B cell (primary cell): ENCODE data around the gene PRR16. TPM values are rescaled to one million over a fixed set of nuclear protein-coding genes. Genes with fewer than 3 reads are reported as not detected.

Experiments
- ATAC-seq: fragments of 200-7000 bp; cut with Tn5 transposase; one replicate; pipeline ENCODE4 v1.10.0; 2021; ENCODE audit warnings: low read depth, mild to moderate bottlenecking, moderate number of reproducible peaks, moderate library complexity
- CTCF ChIA-PET: fragments of 350-600 bp; sonication (Branson Sonifier 250); formaldehyde crosslinking; loops from one replicate; lab custom pipeline; 2021; ENCODE audit warnings: antibody characterized with exemption, inconsistent platforms; lab: Charles Lee
- POLR2A ChIA-PET: fragments of 350-600 bp; sonication (Branson Sonifier 250); formaldehyde crosslinking; loops from one replicate; lab custom pipeline; 2021; ENCODE audit warnings: antibody characterized with exemption; lab: Charles Lee
- DNase-seq: peaks from one replicate; pipeline ENCODE4 v3.0.0; 2013
- H2AFZ ChIP-seq: 2 replicates; pipeline ENCODE4 v1.6.1; 2012; ENCODE audit warnings: mild to moderate bottlenecking, low read depth, low read length; ENCODE audit not compliant: insufficient read depth, poor library complexity, severe bottlenecking
- H3K27ac ChIP-seq, 2 donors: 1 replicate in 1 of 2; 2 replicates in 1 of 2; pipeline ENCODE4 v1.5.1; 2012 to 2013; ENCODE audit warnings: low read length in 2 of 2, mild to moderate bottlenecking in 2 of 2, moderate library complexity in 1 of 2
- H3K27me3 ChIP-seq, 4 experiments: fragments of 200-600 bp in 1 of 4; sonication (generic) in 1 of 4; replicated peaks in 1 of 4; 1 replicate in 2 of 4; 2 replicates in 2 of 4; pipeline versions ENCODE4 v1.6.1 to v1.7.0; 2013 to 2016; ENCODE audit warnings: low read length in 3 of 4, mild to moderate bottlenecking in 2 of 4, mixed read lengths in 1 of 4, moderate library complexity in 1 of 4; ENCODE audit not compliant: insufficient read depth in 4 of 4, control insufficient read depth in 3 of 4; ENCODE audit errors: control extremely low read depth in 1 of 4
- H3K36me3 ChIP-seq, 2 experiments: replicated peaks in 1 of 2; 1 replicate in 1 of 2; 2 replicates in 1 of 2; pipeline versions ENCODE4 v1.6.1 to v1.7.1; 2013; ENCODE audit warnings: low read length in 1 of 2; ENCODE audit not compliant: insufficient read depth in 2 of 2, control insufficient read depth in 1 of 2; ENCODE audit errors: control extremely low read depth in 1 of 2, extremely low read depth in 1 of 2
- H3K4me1 ChIP-seq, 2 donors: fragments of 200-600 bp in 1 of 2; sonication (generic) in 1 of 2; 1 replicate in 1 of 2; 2 replicates in 1 of 2; pipeline versions ENCODE4 v1.5.1 to v1.6.1; 2013 to 2017; ENCODE audit warnings: low read length in 2 of 2; ENCODE audit not compliant: control insufficient read depth in 2 of 2, insufficient read depth in 2 of 2
- H3K4me2 ChIP-seq: replicated peaks from 2 replicates; pipeline ENCODE3; 2012; ENCODE audit warnings: mild to moderate bottlenecking, low read depth, low read length; ENCODE audit not compliant: poor library complexity, severe bottlenecking
- H3K4me3 ChIP-seq, 5 experiments: fragments of 200-600 bp in 1 of 5; sonication (generic) in 1 of 5; 1 replicate in 3 of 5; 2 replicates in 2 of 5; pipeline versions ENCODE4 v1.5.1 to v1.7.0; 2011 to 2016; ENCODE audit warnings: low read length in 4 of 5, mild to moderate bottlenecking in 4 of 5, low read depth in 2 of 5, control low read depth in 1 of 5, moderate library complexity in 1 of 5; ENCODE audit not compliant: insufficient read depth in 1 of 5; ENCODE audit errors: control extremely low read depth in 1 of 5, extremely low read depth in 1 of 5
- H3K79me2 ChIP-seq: fragments of 200-600 bp; sonication (generic); one replicate; pipeline ENCODE4 v1.6.0; 2016; ENCODE audit warnings: low read length; ENCODE audit not compliant: control insufficient read depth, insufficient read depth
- H3K9ac ChIP-seq: fragments of 200-600 bp; sonication (generic); 2 replicates; pipeline ENCODE4 v1.6.1; 2017; ENCODE audit warnings: mild to moderate bottlenecking, low read length, moderate library complexity
- H3K9me3 ChIP-seq, 3 donors: one replicate each; pipeline versions ENCODE4 v1.6.1 to v1.7.1; 2013; ENCODE audit warnings: low read length in 2 of 3; ENCODE audit not compliant: control insufficient read depth in 2 of 3, insufficient read depth in 1 of 3; ENCODE audit errors: control extremely low read depth in 1 of 3
- H4K20me1 ChIP-seq: 2 replicates; pipeline ENCODE4 v1.6.0; 2012; ENCODE audit warnings: mild to moderate bottlenecking, low read length; ENCODE audit not compliant: insufficient read depth, control insufficient read depth, poor library complexity, severe bottlenecking
- H3K27ac Mint-ChIP-seq: one replicate; pipeline ENCODE4 v1.8.0; 2021; ENCODE audit warnings: mixed read lengths
- H3K27me3 Mint-ChIP-seq: one replicate; pipeline ENCODE4 v1.8.0; 2021; ENCODE audit warnings: mixed read lengths
- H3K4me1 Mint-ChIP-seq: one replicate; pipeline ENCODE4 v1.8.0; 2021; ENCODE audit warnings: mixed read lengths
- H3K4me3 Mint-ChIP-seq: one replicate; pipeline ENCODE4 v1.8.0; 2021; ENCODE audit warnings: mixed read lengths
- H3K9me3 Mint-ChIP-seq: one replicate; pipeline ENCODE4 v1.8.0; 2022; ENCODE audit warnings: mixed read lengths; ENCODE audit not compliant: insufficient read depth
- EZH2 ChIP-seq: IDR thresholded peaks from 2 replicates; pipeline ENCODE4 v1.6.1; 2012; ENCODE audit warnings: borderline replicate concordance, low read depth, mild to moderate bottlenecking, moderate library complexity, low read length; ENCODE audit not compliant: insufficient read depth, poor library complexity, severe bottlenecking
- WGBS: methylation state at CpG from one replicate; pipeline ENCODE4 v1.1.5; 2013; ENCODE audit warnings: missing lambda C conversion rate; ENCODE audit not compliant: insufficient coverage; 5-methylcytosine and 5-hydroxymethylcytosine counted together
- intact Hi-C: fragments of 100-400 bp; cut with micrococcal nuclease; formaldehyde crosslinking; loops from one replicate; pipeline ENCODE4 v1.10.0; 2022
- polyA plus RNA-seq: library from polyadenylated mRNA; depleted of rRNA; stranded (reverse); fragments of >200 nt; gene quantifications from 2 replicates; pipeline ENCODE4 v1.2.3, GENCODE V29; 2012
- total RNA-seq, 2 donors: library from RNA; stranded (reverse); fragments of 120-200 nt in 1 of 2; gene quantifications; 1 replicate in 1 of 2; 2 replicates in 1 of 2; pipeline versions ENCODE4 v1.2.3 to v1.2.4, GENCODE V29; 2013 to 2022
- TF ChIP-seq, protein P1 (sequence below): fragments of 200-600 bp; IDR thresholded peaks from one replicate; pipeline ENCODE4 v1.8.0; 2022; ENCODE audit warnings: antibody characterized with exemption, mild to moderate bottlenecking

PRR16 gene
- total and polyA plus RNA-seq, 2 donors (not counting 1 experiment from before 2014, with no cell fraction given), result 0.16 TPM; not detected in 1

GRCh38 chr5:120512791-120513650 is 48.9 kb downstream of the PRR16 start:
- 100% methylated on average over 5 of the region's 13 CpGs for WGBS
- ATAC-seq, result no peak
- H4K20me1 ChIP-seq, result no peaks in the 10 kb centered on the region
- no peak for DNase-seq
- no peak overlapping the region for H3K9ac ChIP-seq
- Mint-ChIP-seq H3K4me3 (no peak overlapping the region), H3K4me1 (no peaks in the 10 kb centered on the region), H3K9me3 (no peaks in the 10 kb centered on the region), H3K27ac (no peak overlapping the region), H3K27me3 (no peaks in the 10 kb centered on the region)
- ChIA-PET POLR2A (no interaction called here), CTCF (no interaction called here)
- no peaks in the 10 kb centered on the region for H3K79me2 ChIP-seq
- intact Hi-C loops, result no loop called here
- H2AFZ ChIP-seq, result no peak overlapping the region
- TF ChIP-seq, protein P1, sequence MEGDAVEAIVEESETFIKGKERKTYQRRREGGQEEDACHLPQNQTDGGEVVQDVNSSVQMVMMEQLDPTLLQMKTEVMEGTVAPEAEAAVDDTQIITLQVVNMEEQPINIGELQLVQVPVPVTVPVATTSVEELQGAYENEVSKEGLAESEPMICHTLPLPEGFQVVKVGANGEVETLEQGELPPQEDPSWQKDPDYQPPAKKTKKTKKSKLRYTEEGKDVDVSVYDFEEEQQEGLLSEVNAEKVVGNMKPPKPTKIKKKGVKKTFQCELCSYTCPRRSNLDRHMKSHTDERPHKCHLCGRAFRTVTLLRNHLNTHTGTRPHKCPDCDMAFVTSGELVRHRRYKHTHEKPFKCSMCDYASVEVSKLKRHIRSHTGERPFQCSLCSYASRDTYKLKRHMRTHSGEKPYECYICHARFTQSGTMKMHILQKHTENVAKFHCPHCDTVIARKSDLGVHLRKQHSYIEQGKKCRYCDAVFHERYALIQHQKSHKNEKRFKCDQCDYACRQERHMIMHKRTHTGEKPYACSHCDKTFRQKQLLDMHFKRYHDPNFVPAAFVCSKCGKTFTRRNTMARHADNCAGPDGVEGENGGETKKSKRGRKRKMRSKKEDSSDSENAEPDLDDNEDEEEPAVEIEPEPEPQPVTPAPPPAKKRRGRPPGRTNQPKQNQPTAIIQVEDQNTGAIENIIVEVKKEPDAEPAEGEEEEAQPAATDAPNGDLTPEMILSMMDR, result no peak
- TF ChIP-seq EZH2, result no peak
- no peaks in the 10 kb centered on the region for H3K27me3 ChIP-seq
- no peak overlapping the region for H3K27ac ChIP-seq
- no peaks in the 10 kb centered on the region for H3K9me3 ChIP-seq
- H3K4me3 ChIP-seq, result no peak overlapping the region
- H3K4me2 ChIP-seq, result no peak overlapping the region
- H3K4me1 ChIP-seq, result no peaks in the 10 kb centered on the region
- H3K36me3 ChIP-seq, result no peaks in the 10 kb centered on the region

DNA sequence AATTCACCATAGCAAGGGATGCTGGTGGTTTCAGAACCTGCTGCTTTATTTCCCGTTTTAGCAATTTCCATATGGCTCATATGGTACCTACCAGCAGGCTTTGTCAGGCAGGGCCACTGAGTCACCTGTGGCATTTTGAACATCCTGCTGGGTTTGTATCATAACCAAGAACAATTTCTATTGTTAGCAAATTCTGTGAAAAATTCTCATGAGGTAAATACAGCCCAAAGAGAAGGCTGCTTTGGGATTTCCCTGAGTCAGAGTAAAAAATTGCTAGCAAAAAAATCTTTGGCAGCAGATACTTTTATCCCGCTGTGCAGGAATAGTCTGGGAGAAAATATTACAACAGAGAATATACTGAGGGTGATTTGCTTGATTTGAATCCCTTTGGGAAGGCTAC is 52.7 kb downstream of the PRR16 start:
- no peak overlapping the region for H3K9ac ChIP-seq
- Mint-ChIP-seq H3K9me3 (no peaks in the 10 kb centered on the region), H3K27ac (no peak overlapping the region), H3K27me3 (no peaks in the 10 kb centered on the region), H3K4me3 (no peak overlapping the region), H3K4me1 (no peaks in the 10 kb centered on the region)
- no peak for TF ChIP-seq EZH2
- TF ChIP-seq, protein P1, result no peak
- no peaks in the 10 kb centered on the region for H3K4me1 ChIP-seq
- H3K4me3 ChIP-seq, result no peak overlapping the region
- DNase-seq (no peak), ATAC-seq (no peak)
- ChIA-PET POLR2A (no interaction called here), CTCF (no interaction called here)
- H3K4me2 ChIP-seq, result no peak overlapping the region
- H3K9me3 ChIP-seq, result no peaks in the 10 kb centered on the region
- no peaks in the 10 kb centered on the region for H3K27me3 ChIP-seq
- intact Hi-C loops, result no loop called here
- H4K20me1 ChIP-seq, result no peaks in the 10 kb centered on the region
- H3K79me2 ChIP-seq, result no peaks in the 10 kb centered on the region
- no peak overlapping the region for H3K27ac ChIP-seq
- 80% methylated on average over 1 of the region's 2 CpGs for WGBS
- H3K36me3 ChIP-seq, result no peaks in the 10 kb centered on the region
- H2AFZ ChIP-seq, result no peak overlapping the region
